Erythroblast (primary cell): ENCODE measurements around the gene RPL10.

Experiments used
- DNase-seq, 2 experiments: peaks; one replicate each; lab custom pipeline; 2025; lab: John Stamatoyannopoulos, UW
- GATA1 ChIP-seq: IDR thresholded peaks from 2 replicates; pipeline ENCODE4 v1.6.1; 2011; ENCODE audit warnings: low read depth, mild to moderate bottlenecking, control low read depth, low read length, moderate library complexity
- POLR2A ChIP-seq: IDR thresholded peaks from 2 replicates; pipeline ENCODE4 v1.6.1; 2011; ENCODE audit warnings: mild to moderate bottlenecking, low read length

RPL10 gene

GRCh38 chrX:154443479-154443910 lies 45.3 kb downstream of the RPL10 start:
- TF ChIP-seq POLR2A (no peak), GATA1 (no peak)

GRCh38 chrX:154443992-154444754 lies 46.0 kb downstream of the RPL10 start, which contains the start of gene FAM50A:
TSS of gene FAM50A (plus strand) at chrX:154444141. CDS start at chrX:154444236, 95 bp downstream.
- peak; percentile 84 to 92 for DNase-seq
- no peak for TF ChIP-seq GATA1
- no peak for TF ChIP-seq POLR2A

More at GRCh38 chrX:154443479-154443910, 45.3 kb downstream of the RPL10 start:
- peak in 1 of 2 experiments; percentile 47 for DNase-seq

- TF ChIP-seq GATA1 (no peak), POLR2A (no peak)
Observed at GRCh38 chrX:154444755-154445246, 46.6 kb downstream of the RPL10 start.

GRCh38 chrX:154445776-154446175 lies 47.6 kb downstream of the RPL10 start:
- no peak for TF ChIP-seq GATA1
- TF ChIP-seq POLR2A = no peak
- no peak for DNase-seq

More at GRCh38 chrX:154444755-154445246, 46.6 kb downstream of the RPL10 start:
- no peak for DNase-seq

- TF ChIP-seq GATA1 = no peak
- no peak for TF ChIP-seq POLR2A
- no peak for DNase-seq
Observed at GRCh38 chrX:154446430-154446829, 48.3 kb downstream of the RPL10 start.

GRCh38 chrX:154448484-154448883 lies 50.3 kb downstream of the RPL10 start:
- TF ChIP-seq GATA1 = no peak
- no peak for TF ChIP-seq POLR2A
- no peak for DNase-seq

GRCh38 chrX:154449618-154450017 lies 51.4 kb downstream of the RPL10 start:
- DNase-seq = no peak
- TF ChIP-seq GATA1 (no peak), POLR2A (no peak)

GRCh38 chrX:154450312-154450711 lies 52.1 kb downstream of the RPL10 start:
- DNase-seq = no peak
- TF ChIP-seq GATA1 = no peak
